Stimulated activated CD4-positive, alpha-beta T cell treated with anti-CD3 and anti-CD28 coated beads, TNF-alpha, amount 100 ng/mL, for 4 hours (primary cell): ENCODE results near the gene ABHD12.
"Not testable (repeated sequence)": the region's sequence is repeated elsewhere in the genome, so short reads cannot be mapped to it uniquely, and the experiment has no call there.

Experiments
- DNase-seq, 3 experiments: peaks; one replicate each; pipeline ENCODE4 v3.0.0-alpha.2; 2020; ENCODE audit warnings: low read depth in 3 of 3

The ABHD12 gene

DNA sequence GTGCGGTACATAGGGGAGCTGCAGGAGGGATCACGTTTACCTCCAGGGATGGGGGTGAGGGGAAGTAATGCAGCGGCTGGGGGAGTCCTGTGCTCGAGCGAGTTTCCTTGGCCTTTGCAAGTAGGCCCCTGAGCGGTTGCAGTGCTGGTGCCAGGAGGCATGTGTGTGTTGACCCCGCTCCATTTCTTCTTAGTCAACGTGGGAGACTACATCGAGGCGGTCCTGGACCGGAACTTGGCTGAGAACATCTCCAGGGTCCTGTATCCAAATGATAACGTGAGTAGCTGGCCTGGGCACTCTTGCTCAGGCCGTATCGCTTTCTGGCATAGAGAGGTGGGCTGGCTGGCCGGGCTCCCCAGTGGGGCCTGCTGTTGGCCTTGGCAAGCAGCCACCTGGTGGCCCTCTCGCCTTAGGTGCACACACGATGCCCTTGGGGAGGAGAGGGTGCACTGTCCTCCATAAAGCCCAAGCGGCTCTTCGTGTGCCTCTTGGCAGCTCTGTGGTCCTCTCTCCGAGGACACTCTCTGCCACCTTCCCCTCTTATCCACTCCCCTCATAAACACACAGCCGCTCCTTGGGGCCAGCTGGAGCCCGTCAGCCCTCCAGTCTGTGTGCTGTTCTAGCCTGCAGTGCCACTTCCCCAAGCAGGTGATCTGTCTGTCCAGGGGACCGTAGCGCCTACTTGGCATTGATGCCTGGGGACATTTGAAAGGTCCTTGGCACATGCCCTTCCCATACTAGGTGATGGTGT lies 113.4 kb downstream of the ABHD12 start:
- DNase-seq, result no peak

DNA sequence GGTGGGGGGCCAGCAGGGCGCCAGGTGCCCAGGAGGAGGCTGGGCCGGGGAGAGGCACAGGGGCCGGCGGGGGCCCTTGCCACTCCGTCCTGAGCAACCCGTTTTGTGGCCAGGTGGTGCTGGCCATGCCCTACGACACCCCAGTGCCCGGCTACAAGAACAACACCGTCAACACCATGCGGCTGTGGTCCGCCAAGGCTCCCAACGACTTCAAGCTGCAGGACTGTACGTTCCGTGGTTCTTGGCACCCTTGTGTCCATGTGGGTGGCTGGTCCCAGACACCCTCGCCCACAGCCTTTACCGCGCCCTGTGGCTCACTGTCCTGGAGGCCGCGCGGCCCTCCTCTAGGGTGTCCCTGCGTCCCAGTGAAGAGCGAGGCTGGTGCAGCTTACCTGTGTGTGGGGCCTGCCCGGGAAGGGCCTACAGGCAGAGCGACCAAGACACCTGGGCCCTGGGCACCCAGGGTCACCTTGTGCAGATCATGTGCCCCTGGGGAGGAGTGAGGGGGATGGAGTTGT lies 114.0 kb downstream of the ABHD12 start:
- no peak for DNase-seq

DNA sequence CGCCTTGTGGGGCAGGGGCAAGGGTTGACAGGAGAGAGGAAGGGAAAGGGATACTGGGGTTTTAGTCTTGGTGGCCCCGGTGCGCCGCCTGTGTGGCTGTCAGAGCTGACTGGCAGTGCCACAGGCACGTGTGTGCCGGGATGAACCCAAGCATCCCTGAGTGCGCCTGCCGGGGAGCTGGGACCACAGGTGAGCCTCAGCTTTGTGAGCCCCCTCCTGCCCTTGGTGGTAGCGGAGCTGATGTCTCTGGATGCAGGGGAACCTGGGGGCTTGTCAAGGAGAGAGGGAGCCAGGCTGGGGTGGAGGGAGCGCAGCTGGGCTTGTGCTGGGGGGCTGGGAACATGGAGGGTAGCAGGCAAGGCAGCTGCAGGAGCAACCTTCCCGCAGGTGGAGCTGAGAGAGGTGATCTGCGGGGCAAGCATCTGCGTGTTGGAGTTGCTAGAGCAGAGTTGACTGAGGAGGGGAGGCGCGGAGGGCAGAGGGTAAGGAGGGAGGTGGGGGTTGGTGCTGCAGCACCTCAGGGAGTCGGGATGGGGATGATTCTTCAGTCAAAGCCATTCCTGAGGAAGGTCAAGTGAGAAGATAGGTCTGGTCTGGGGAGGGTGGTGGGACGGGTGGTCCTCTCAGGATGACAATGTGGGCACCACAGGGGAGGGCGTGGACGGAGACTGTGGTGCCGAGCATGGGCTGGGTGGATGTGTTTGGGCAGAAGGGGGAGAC lies 114.7 kb downstream of the ABHD12 start:
- DNase-seq, result no peak

DNA sequence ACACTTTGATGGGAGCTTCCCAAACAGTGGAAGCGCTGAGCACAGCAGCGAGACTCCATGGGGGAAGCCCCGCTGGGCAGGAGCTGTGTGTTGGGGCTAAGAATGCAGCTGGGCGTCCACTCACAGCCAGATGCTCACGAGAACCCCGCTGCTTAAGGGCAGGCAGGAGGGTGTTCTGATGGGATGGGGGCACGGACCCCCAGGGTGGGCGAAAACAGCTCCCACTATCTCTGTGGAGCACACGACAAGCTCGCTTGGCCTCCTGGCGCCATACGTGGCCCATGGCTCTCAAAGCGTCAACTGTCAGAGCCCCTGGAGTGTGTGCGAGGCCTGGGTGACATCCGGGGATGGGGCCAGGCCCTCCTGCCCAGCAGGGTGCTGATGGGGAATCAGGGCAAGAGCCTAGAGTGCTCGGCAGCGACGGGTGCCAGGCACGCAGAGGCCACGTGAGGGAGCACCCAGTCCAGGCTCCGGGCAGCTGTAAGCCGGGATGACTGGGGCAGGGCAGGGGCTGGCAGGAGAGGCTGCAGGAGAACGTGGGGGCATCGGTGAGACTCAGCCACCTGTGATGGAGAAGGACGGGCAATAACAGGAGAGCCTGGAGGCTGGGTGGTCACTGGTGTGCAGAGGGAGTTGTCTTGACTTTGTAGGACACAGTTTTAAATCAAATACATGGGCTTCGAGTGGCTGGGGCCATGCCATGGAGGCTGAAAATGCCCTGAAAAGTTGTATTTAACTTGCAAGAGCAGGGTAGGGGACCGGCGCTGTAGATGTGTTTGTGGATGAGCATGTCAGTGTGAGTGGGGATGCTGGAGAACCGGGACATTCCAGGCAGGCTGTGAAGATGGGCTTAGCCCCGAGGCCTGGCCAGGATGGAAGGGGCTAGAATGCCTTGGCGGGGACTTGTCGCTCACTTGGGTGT lies 115.5 kb downstream of the ABHD12 start:
- no peak for DNase-seq

DNA sequence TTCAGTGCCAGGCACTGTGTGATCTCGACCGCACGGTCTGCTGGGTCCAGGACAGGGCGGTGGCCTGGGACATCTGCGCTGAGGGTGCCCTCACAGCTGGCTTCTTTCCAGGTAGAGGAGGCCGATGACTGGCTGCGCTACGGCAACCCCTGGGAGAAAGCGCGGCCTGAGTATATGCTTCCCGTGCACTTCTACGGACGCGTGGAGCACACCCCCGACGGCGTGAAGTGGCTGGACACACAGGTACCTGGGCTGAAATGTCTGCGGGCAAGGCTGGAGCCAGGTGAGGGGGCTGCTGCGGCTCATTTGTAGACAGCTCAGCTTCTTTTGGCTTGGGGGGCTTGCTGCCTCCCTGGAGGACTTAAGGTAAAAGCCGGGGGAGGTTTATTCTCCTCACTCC lies 116.2 kb downstream of the ABHD12 start:
- no peak for DNase-seq

DNA sequence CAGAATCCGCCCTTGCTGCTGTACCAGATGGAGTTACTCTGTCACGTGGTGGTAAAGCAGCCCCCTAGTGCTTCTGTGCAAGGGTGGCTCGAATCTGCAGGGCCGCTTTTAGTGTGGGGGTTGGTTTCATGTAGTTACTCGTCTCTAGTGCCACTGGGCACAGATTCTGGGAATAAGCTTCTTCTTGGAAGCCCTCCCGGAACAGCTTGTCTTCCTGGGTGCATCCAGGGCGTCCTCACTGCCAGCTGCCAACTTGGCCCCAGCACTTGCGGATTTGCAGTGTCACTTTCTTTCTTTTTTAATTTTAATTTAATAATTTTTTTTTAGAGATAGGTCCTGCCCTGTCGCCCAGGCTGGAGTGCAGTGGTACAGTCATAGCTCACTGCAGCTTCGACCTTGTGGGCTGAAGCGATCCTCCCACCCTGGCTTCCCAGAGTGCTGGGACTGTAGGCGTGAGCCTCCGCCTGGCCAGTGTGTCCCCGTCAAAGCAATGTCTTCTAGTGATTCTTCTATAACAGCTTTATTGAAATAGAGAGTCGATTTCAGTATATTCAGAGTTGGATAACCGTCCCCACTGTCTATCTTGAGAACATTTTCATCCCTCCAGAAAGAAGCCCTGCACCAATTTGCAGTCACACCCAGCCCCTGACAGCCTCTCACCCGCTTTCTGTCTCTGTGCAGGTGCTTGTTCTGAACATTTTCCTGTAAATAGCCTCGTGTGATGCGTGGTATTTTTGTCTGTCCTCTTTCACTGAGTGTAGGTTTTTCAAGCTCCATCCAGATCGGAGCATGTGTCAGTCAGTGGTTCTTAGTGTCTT lies 116.9 kb downstream of the ABHD12 start:
- DNase-seq, result no peak

DNA sequence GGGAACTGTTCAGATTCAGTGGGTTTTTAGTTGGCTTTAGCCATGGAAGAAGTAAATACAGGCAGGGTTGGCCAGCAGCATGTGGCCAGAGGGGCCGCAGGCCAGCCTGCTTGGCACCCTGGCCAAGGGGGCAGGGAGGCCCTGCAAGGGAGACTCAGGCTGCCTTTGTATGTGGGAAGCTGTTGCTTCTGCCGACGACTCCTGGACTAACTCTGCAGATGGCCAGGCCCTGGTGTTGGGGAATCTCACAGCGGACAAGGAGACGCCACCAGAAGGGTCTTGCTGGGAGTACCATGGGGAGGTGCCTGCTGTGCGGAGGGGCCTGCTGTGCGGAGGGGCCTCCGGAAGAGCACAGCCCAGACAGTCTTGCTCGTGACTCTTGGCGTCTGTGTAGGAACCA lies 117.6 kb downstream of the ABHD12 start:
- DNase-seq, result no peak

DNA sequence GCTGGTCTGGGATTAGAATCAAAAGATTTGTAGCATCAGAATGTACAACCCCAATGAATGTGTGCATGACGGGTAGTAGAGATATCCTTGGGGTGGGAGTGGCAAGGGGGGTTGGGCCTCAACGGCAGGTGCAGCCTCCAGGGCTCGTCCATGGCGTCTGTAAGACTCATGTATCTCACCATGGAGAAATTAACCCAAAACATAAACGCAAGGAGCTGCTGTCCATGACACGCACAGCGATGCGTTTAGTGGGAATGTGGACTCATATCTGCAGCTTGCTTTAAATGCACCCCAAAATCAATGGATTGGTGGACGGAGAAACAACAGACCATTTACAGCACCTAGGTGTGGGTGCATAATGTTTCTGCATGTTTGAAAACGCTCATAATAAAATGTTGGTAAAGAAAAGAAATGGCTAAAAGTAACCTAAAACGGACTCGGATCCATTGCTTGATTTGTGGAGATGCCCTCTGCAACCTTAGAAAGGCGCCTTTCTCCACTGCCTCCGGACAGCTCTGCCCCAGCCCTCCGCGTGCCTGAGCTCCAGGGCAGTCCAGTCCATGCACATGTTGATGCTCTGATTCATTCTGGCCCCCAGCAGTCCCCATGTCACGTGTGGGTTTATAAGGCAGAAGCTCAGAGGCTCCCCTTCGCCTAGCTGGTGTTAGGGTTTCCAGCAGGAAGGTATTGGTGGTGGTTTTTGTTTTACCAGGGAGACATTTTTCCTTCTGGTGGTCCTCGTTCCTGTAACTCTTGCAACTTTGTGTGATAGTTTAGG lies 118.2 kb downstream of the ABHD12 start:
- no peak for DNase-seq

DNA sequence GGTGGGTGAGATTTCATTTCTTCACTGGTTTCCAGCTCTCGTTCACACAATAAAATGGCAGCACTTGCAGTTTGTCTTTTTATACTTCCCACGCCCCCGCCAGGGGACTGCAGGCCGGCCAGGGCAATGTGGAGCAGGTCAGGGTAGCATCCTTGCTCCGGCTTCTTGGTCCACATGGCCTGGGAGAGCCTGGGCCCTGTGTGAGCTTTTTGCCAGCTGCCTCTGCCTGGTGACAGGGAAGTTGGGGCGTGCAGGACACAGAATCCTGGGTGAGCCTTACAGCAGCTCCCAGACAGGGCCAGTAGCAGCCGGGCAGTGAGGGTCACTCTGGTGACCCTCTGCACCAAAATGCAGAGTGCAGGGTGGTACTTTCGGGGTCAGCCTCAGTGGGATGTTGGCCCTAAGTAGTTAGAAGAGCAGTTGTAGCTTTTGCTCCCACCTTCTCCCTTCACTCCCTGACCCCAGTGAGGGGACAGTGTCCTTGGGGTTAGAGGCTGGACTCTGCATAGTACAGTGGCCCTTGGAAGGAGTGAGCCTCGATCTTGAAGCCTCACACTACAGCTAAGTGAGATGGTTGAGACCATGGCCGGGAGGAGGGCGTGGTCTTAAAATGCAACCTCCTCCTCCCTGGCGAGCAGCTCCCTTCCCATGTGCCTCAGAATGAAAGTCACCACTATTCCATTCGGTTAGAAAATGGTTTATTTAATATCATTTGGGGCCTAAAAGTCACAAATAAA lies 119.0 kb downstream of the ABHD12 start:
- DNase-seq, result no peak

DNA sequence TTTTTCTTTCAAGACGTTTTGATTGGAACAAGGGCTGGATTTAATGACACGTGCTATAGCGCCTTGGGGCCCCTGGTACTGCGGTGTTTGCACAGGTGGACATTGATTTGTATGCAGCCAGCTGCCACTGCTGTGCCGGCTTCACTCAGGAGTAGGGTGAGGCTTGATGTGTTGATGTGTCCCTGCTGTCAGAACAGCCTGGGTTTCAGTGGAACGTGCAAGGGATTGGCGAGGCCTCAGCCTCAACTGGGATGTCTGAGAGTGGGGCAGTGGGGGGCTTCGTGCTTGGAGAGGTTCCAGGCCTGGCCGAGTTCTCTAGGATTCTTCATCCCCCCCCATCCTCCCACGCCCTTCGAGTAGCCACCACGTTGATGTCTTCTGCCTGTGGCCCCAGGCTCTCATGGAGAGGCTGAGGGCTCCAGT lies 119.8 kb downstream of the ABHD12 start:
- DNase-seq, result no peak

DNA sequence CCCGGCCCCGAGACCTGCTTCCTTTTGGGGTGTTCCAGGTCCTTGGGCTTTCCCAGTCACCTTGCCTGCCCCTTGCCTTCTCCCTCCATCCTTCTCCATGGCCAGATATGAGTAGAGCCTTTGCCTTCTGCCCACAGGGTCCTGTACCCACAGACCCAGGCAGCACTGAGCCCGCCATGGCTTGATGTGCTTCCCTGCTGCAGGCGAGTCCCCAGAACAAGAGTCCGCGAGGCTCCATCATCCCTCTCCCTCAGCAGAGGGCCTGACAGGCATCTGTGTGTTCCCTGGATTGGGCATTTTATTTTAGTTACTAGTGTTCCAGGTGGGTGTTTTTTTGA lies 120.8 kb downstream of the ABHD12 start:
- no peak for DNase-seq

DNA sequence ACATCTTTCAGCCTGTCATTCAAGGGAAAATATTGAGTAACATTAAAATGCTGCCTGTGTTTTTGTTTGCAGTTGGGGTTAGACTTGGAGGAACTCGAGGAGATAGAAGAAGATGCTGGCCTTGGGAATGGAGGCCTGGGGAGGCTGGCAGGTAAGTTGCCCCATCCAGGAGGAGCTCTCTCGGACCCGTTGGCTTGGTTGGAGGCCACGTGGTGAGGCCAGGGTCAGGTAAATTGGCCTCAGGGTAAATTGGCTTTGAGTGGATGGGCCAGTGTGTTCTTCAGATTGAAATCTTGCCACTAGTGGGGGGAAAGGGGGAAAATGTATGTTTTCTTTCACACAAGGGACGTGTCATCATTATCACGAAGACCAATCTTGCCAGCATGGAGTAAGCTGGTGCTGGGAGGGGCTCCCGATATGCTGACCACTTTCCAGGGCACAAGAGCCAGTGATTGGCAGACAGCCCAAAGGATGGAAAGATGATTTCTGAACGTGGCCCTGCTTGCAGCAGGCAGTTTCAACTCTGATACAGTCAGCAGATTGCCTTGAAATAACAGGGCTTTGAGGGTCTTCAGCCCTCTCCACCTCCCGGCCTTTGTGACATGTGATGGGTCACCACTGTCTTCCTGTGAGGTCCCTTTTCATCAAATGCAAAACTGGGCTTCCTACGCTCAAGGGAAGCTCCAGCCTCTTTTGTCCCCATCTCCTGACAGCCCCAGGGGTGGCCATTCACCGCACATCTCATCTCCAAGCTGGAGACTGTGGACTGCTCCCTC lies 121.4 kb downstream of the ABHD12 start:
- no peak for DNase-seq

DNA sequence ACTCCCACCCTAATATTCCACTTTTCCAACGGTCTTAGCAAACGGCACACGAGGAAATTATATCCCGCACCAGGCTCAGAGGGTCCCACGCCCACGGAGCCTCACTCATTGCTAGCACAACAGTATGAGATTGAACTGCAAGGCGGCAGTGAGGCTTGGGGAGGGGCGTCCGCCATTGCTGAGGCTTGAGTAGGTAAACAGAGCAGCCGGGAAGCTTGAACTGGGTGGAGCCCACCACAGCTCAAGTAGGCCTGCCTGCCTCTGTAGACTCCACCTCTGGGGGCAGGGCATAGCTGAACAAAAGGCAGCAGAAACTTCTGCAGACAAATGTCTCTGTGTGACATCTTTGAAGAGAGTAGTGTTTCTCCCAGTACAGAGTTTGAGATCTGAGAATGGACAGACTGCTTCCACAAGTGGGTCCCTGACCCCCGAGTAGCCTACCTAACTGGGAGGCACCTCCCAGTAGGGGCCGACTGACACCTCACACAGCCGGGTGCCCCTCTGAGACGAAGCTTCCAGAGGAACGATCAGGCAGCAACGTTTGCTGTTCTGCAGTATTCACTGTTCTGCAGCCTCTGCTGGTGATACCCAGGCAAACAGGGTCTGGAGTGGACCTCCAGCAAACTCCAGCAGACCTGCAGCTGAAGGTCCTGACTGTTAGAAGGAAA lies 129.7 kb downstream of the ABHD12 start:
- not testable (repeated sequence) for DNase-seq

DNA sequence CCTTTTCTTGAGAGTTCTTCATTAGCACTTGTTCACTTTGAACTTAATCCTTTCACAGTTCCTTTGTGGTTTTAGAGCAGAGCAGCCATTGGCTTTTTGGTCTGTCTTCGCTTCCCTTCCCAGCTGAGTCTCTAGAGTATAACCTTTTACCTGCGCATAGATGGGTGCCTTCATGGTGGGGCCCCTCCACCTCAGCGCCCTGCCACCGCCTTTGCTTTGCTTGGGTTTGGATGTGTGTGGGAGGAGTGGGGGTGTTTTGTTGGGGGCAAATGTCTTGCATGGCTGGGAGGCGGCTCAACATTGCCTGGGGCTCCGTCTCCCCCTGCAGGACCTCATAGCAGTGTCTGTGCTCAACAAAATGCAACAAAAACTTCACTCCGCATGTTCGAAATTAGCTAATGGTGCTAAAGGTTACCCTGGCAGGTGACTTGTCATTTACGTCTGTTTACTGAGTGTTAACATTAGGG lies 130.8 kb downstream of the ABHD12 start:
- no peak for DNase-seq

DNA sequence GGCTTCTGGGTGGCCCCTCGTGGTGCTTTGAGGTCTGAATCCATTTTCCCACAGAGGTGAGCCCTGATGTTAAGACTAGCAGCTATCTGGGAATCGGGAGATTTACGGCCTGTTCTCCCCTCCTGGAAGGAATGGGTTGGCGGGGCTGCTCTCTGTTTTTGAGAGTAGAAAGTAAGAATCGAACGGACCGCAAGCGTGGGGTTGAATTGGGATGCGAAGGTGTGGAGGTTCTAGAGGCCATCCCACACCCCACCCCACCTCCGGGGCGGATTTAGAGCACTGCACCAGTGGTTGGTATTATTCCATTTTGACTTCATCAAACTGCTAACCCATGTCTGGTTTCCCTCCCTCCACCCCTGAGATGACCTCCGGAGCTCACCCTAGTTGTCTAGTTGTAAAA lies 131.3 kb downstream of the ABHD12 start:
- DNase-seq, result no peak

DNA sequence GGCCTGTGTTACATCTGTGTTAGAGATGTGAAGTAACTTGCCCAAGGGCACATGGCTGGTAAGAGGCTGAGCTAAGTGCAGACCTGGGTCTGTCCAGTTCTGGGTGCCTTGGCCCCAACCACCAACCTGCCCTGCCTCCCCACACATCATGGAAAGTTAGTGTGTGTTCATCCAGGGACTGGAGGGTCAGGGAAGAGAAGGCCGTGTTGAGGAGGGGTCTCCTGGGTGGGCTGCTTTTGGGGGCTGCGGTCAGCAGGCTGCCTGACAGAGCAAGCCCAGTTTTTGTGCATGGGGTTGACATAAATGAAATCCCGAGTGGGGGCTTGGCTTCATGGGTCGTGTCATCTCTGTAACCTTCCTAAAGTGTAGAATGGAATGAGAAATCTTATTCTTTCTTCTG lies 131.8 kb downstream of the ABHD12 start:
- no peak for DNase-seq

DNA sequence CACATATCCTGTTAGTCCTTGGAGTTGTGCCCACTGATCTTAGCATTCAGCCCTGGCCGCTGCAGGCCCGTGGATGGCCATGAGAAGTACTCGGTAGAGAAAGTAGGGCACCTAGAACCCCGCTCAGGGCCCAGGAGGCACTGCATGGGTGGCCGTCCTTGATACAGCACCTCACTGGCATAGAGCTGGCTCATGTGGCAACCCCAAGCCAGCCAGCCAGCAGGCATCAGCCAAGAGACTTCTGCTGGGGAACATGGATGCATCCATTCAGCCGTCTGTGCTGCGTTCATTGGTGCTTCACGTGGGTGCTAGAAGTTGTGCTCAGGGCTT lies 132.2 kb downstream of the ABHD12 start:
- DNase-seq, result no peak

DNA sequence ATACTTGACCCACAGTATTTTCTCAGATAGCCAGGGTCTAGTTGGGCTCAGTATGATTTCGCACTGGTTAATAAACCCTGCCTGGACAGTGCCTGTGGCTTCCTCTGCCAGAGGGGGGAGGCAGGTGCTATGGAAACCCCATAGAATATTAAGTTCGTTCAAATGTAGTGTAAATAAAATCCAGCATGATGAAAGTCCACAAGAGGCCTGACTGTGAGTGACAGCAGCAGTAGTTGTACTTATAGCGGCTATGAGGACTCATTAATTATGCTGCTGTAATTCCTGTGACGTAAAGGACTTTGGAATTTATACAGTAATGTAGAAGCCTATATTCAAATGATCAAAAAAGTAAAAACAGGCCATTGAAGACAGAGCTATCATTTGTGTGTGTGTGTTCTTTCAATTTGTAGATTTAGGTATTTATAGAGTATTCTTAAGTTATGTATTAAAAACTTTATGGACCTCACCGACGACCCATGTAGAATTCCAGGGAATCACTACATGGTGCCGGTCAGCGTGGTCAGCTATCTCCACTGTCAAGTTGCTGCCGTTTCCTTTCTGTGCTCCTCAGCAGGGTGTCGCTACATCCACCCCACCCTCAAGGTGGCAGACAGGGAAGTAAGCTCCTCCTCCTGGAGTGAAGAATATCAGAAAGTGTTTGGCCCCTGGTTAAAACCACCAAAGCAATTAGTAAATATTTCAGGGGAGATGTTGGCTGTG lies 132.7 kb downstream of the ABHD12 start:
- no peak for DNase-seq
